ENCODE results near the gene PBX3. TPM values are rescaled to one million over a fixed set of nuclear protein-coding genes. Genes with fewer than 3 reads are reported as not detected.

PBX3 gene
- total and polyA plus RNA-seq, 2 donors (not counting 1 experiment from before 2014, with no cell fraction given), result 15.5 to 39.0 TPM

- Histone ChIP-seq H3K27me3 (replicated peaks in 1 of 4; ENCODE audit: control extremely low read depth in 1 of 4, control insufficient read depth in 3 of 4, insufficient read depth in 4 of 4, low read length in 3 of 4) (no peaks in the 10 kb centered on the region), H2AFZ (ENCODE audit: insufficient read depth, low read depth, low read length, poor library complexity, severe bottlenecking) (no peak overlapping the region), H3K4me2 (replicated peaks; ENCODE audit: low read depth, low read length, poor library complexity, severe bottlenecking) (no peak overlapping the region), H3K4me1 (ENCODE audit: control insufficient read depth in 2 of 2, insufficient read depth in 2 of 2, low read length in 2 of 2) (no peaks in the 10 kb centered on the region), H3K4me3 (ENCODE audit: control extremely low read depth in 1 of 5, extremely low read depth in 1 of 5, insufficient read depth in 1 of 5, low read depth in 2 of 5, low read length in 4 of 5) (no peak overlapping the region), H3K79me2 (ENCODE audit: control insufficient read depth, insufficient read depth, low read length) (peaks cover 31% of the 10 kb centered on the region), H3K36me3 (replicated peaks in 1 of 2; ENCODE audit: control extremely low read depth in 1 of 2, control insufficient read depth in 1 of 2, extremely low read depth in 1 of 2, insufficient read depth in 2 of 2, low read length in 1 of 2) (no peaks in the 10 kb centered on the region), H3K27ac (ENCODE audit: low read length in 2 of 2) (no peak overlapping the region), H3K9ac (ENCODE audit: low read length) (no peak overlapping the region), H4K20me1 (ENCODE audit: control insufficient read depth, insufficient read depth, low read length, poor library complexity, severe bottlenecking) (no peaks in the 10 kb centered on the region), H3K9me3 (ENCODE audit: control extremely low read depth in 1 of 3, control insufficient read depth in 2 of 3, insufficient read depth in 1 of 3, low read length in 2 of 3) (no peaks in the 10 kb centered on the region)
- no peak for TF ChIP-seq EZH2 (IDR thresholded peaks at IDR 0.05; ENCODE audit: borderline replicate concordance, insufficient read depth, low read depth, low read length, poor library complexity, severe bottlenecking)
- TF ChIP-seq CTCF (IDR thresholded peaks at IDR 0.05), result no peak
- ChIA-PET CTCF (no interaction called here), POLR2A (no interaction called here)
- Mint-ChIP-seq H3K27ac (no peak overlapping the region), H3K9me3 (ENCODE audit: insufficient read depth) (no peaks in the 10 kb centered on the region), H3K27me3 (no peaks in the 10 kb centered on the region), H3K4me3 (no peak overlapping the region), H3K4me1 (no peaks in the 10 kb centered on the region)
- DNase-seq (no peak), ATAC-seq (ENCODE audit: low read depth) (no peak)
- intact Hi-C loops (cut with micrococcal nuclease), result no loop called here
Observed at GRCh38 chr9:125805586-125805985, 58.4 kb downstream of the PBX3 start.

DNA sequence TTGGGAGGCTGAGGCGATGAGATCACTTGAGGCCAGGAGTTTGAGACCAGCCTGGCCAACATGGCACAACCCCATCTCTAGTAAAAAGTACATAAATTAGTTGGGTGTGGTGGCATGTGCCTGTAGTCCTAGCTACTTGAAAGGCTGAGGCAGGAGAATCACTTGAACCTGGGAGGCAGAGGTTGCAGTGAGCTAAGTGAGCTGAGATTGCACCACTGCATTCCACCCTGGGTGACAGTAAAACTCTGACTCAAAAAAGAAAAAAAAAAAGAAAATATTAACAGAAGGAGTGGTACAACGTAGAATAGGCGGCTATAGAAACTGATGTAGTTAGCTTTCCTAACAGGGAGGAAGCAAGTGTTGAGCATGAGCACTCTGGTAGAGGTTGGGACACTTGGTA, 59.9 kb downstream of the PBX3 start:
- ATAC-seq (ENCODE audit: low read depth), result no peak
- POLR2A ChIA-PET, result no interaction called here
- no peaks in the 10 kb centered on the region for H3K36me3 ChIP-seq (replicated peaks in 1 of 2; ENCODE audit: control extremely low read depth in 1 of 2, control insufficient read depth in 1 of 2, extremely low read depth in 1 of 2, insufficient read depth in 2 of 2, low read length in 1 of 2)

More for the DNA sequence above, 59.9 kb downstream of the PBX3 start:
- H3K9ac ChIP-seq (ENCODE audit: low read length), result no peak overlapping the region
- no peak overlapping the region for H3K27ac ChIP-seq (ENCODE audit: low read length in 2 of 2)
- WGBS (ENCODE audit: insufficient coverage), result 100% methylated on average over 2 of the region's 3 CpGs
- H3K9me3 ChIP-seq (ENCODE audit: control extremely low read depth in 1 of 3, control insufficient read depth in 2 of 3, insufficient read depth in 1 of 3, low read length in 2 of 3), result no peaks in the 10 kb centered on the region
- no peak for TF ChIP-seq EZH2 (IDR thresholded peaks at IDR 0.05; ENCODE audit: borderline replicate concordance, insufficient read depth, low read depth, low read length, poor library complexity, severe bottlenecking)
- no peak for TF ChIP-seq CTCF (IDR thresholded peaks at IDR 0.05)
- DNase-seq, result no peak
- H3K27me3 ChIP-seq (replicated peaks in 1 of 4; ENCODE audit: control extremely low read depth in 1 of 4, control insufficient read depth in 3 of 4, insufficient read depth in 4 of 4, low read length in 3 of 4), result no peaks in the 10 kb centered on the region
- H3K27ac Mint-ChIP-seq, result no peak overlapping the region
- no peak overlapping the region for H3K4me3 ChIP-seq (ENCODE audit: control extremely low read depth in 1 of 5, extremely low read depth in 1 of 5, insufficient read depth in 1 of 5, low read depth in 2 of 5, low read length in 4 of 5)
- H3K4me2 ChIP-seq (replicated peaks; ENCODE audit: low read depth, low read length, poor library complexity, severe bottlenecking), result no peak overlapping the region
- H3K27me3 Mint-ChIP-seq, result no peaks in the 10 kb centered on the region
- H3K79me2 ChIP-seq (ENCODE audit: control insufficient read depth, insufficient read depth, low read length), result peaks cover 31% of the 10 kb centered on the region
- CTCF ChIA-PET, result no interaction called here
- no peak overlapping the region for H2AFZ ChIP-seq (ENCODE audit: insufficient read depth, low read depth, low read length, poor library complexity, severe bottlenecking)
- intact Hi-C loops (cut with micrococcal nuclease), result no loop called here
- no peaks in the 10 kb centered on the region for H3K9me3 Mint-ChIP-seq (ENCODE audit: insufficient read depth)
- H3K4me1 ChIP-seq (ENCODE audit: control insufficient read depth in 2 of 2, insufficient read depth in 2 of 2, low read length in 2 of 2), result no peaks in the 10 kb centered on the region
- H3K4me3 Mint-ChIP-seq, result no peak overlapping the region
- peaks cover under 1% of the 10 kb centered on the region for H3K4me1 Mint-ChIP-seq
- no peaks in the 10 kb centered on the region for H4K20me1 ChIP-seq (ENCODE audit: control insufficient read depth, insufficient read depth, low read length, poor library complexity, severe bottlenecking)

Measured in B cell (primary cell).